Fibroblast of skin of left quadriceps (primary cell): Measurements from ENCODE around the gene TMEM43.

Experiments used
- DNase-seq, 2 experiments: peaks; one replicate each; pipeline ENCODE4 v3.0.0-alpha.2; 2013; ENCODE audit warnings: low read depth in 2 of 2

Gene TMEM43

GRCh38 chr3:14137445-14137844, 12.6 kb downstream of the TMEM43 start:
- DNase-seq: no peak

- no peak for DNase-seq
Measured at GRCh38 chr3:14138109-14138877, 13.4 kb downstream of the TMEM43 start.

GRCh38 chr3:14138878-14139655, 14.2 kb downstream of the TMEM43 start:
- DNase-seq: no peak

GRCh38 chr3:14139771-14140170, 14.9 kb downstream of the TMEM43 start:
- DNase-seq: no peak

GRCh38 chr3:14140668-14141067, 15.8 kb downstream of the TMEM43 start:
- DNase-seq: no peak

- DNase-seq: no peak
Measured at GRCh38 chr3:14141144-14141543, 16.3 kb downstream of the TMEM43 start.

GRCh38 chr3:14141602-14142341, 16.9 kb downstream of the TMEM43 start:
- no peak for DNase-seq

GRCh38 chr3:14142567-14143270, 17.9 kb downstream of the TMEM43 start:
- DNase-seq: no peak

- peak; percentile 93 to 94 for DNase-seq
Measured at GRCh38 chr3:14143271-14144225, 18.7 kb downstream of the TMEM43 start.

GRCh38 chr3:14144423-14145075, 19.7 kb downstream of the TMEM43 start:
- DNase-seq: peak; percentile 97 to 98

- DNase-seq: no peak
Measured at GRCh38 chr3:14145236-14145635, 20.4 kb downstream of the TMEM43 start.

GRCh38 chr3:14145670-14146380, 21.0 kb downstream of the TMEM43 start:
- DNase-seq: no peak

- no peak for DNase-seq
Measured at GRCh38 chr3:14146381-14147065, 21.7 kb downstream of the TMEM43 start.

GRCh38 chr3:14147066-14147435, 22.2 kb downstream of the TMEM43 start:
- DNase-seq: no peak

- DNase-seq: no peak
Measured at GRCh38 chr3:14147617-14148016, 22.8 kb downstream of the TMEM43 start.

- DNase-seq: no peak
Measured at GRCh38 chr3:14148041-14148985, 23.5 kb downstream of the TMEM43 start.

GRCh38 chr3:14150078-14150477, 25.2 kb downstream of the TMEM43 start:
- DNase-seq: no peak
